Left ventricle myocardium inferior (tissue), 1 donor: ENCODE data around the gene POLR3K. TPM values are rescaled to one million over a fixed set of nuclear protein-coding genes. Genes with fewer than 3 reads are reported as not detected.

Experiments
- DNase-seq: peaks from one replicate; pipeline ENCODE4 v3.0.0-alpha.2; 2020
- H3K27ac ChIP-seq: fragments of 200-600 bp; replicated peaks from 2 replicates; pipeline ENCODE4 v1.8.0; 2021
- H3K27me3 ChIP-seq: fragments of 200-600 bp; 2 replicates; pipeline ENCODE4 v1.8.0; 2021; ENCODE audit warnings: low read depth
- H3K36me3 ChIP-seq: fragments of 200-600 bp; 2 replicates; pipeline ENCODE4 v1.8.0; 2021
- H3K4me1 ChIP-seq: fragments of 200-600 bp; 2 replicates; pipeline ENCODE4 v1.8.0; 2021
- H3K4me3 ChIP-seq: fragments of 200-600 bp; 2 replicates; pipeline ENCODE4 v1.8.0; 2021; ENCODE audit warnings: mild to moderate bottlenecking, moderate library complexity
- H3K9me3 ChIP-seq: fragments of 200-600 bp; replicated peaks from 2 replicates; pipeline ENCODE4 v1.8.0; 2021
- CTCF ChIP-seq: fragments of 200-600 bp; IDR thresholded peaks from 2 replicates; pipeline ENCODE4 v1.8.0; 2021; ENCODE audit warnings: antibody characterized with exemption, mild to moderate bottlenecking, borderline replicate concordance
- intact Hi-C: fragments of 100-400 bp; cut with micrococcal nuclease; formaldehyde crosslinking; loops from one replicate; pipeline ENCODE4 v1.11.0; 2022
- total RNA-seq: library from RNA; stranded (reverse); fragmentation: NEBNext Ultra II Directional; extraction: Animal tissue kit (Norgen Biotek cat#: 25700); gene quantifications from one replicate; pipeline ENCODE4 v1.2.1, GENCODE V29; 2021
- donor health status: DM: no; HTN: yes; CAD: no; lungs with severe emphysema.

Gene POLR3K
- total RNA-seq, 1 donor from 2014 or later = 11.7 TPM

- no peak for TF ChIP-seq CTCF
- intact Hi-C loops = no loop called here
- DNase-seq = no peak
- no peaks in the 10 kb centered on the region for H3K27me3 ChIP-seq
- H3K4me3 ChIP-seq = no peak overlapping the region
- H3K9me3 ChIP-seq = no peaks in the 10 kb centered on the region
- peaks cover 54% of the 10 kb centered on the region for H3K36me3 ChIP-seq
- H3K4me1 ChIP-seq = peaks cover 54% of the 10 kb centered on the region
- no peak overlapping the region for H3K27ac ChIP-seq
Observed at GRCh38 chr16:88613-89012, 35.2 kb upstream of the POLR3K start.

GRCh38 chr16:86483-86952, 33.1 kb upstream of the POLR3K start:
- Histone ChIP-seq H3K27me3 (no peaks in the 10 kb centered on the region), H3K27ac (peak overlapping the region; percentile 75), H3K9me3 (no peaks in the 10 kb centered on the region), H3K36me3 (peaks cover 56% of the 10 kb centered on the region), H3K4me3 (no peak overlapping the region), H3K4me1 (peaks cover 44% of the 10 kb centered on the region)
- TF ChIP-seq CTCF = no peak
- no peak for DNase-seq
- intact Hi-C loops = no loop called here

- peak overlapping the region; percentile 75 for H3K27ac ChIP-seq
- H3K27me3 ChIP-seq = no peaks in the 10 kb centered on the region
- no peak for TF ChIP-seq CTCF
- H3K36me3 ChIP-seq = peaks cover 61% of the 10 kb centered on the region
- peaks cover 41% of the 10 kb centered on the region for H3K4me1 ChIP-seq
- no peak overlapping the region for H3K4me3 ChIP-seq
- no peak for DNase-seq
- intact Hi-C loops = no loop called here
- no peaks in the 10 kb centered on the region for H3K9me3 ChIP-seq
Observed at GRCh38 chr16:85865-86264, 32.5 kb upstream of the POLR3K start.

- Histone ChIP-seq H3K27ac (peak overlapping the region; percentile 75), H3K27me3 (no peaks in the 10 kb centered on the region), H3K36me3 (peaks cover 63% of the 10 kb centered on the region), H3K4me1 (peaks cover 39% of the 10 kb centered on the region), H3K9me3 (no peaks in the 10 kb centered on the region), H3K4me3 (no peak overlapping the region)
- no peak for TF ChIP-seq CTCF
- intact Hi-C loops = no loop called here
- DNase-seq = no peak
Observed at GRCh38 chr16:85407-85782, 32.0 kb upstream of the POLR3K start.

DNA sequence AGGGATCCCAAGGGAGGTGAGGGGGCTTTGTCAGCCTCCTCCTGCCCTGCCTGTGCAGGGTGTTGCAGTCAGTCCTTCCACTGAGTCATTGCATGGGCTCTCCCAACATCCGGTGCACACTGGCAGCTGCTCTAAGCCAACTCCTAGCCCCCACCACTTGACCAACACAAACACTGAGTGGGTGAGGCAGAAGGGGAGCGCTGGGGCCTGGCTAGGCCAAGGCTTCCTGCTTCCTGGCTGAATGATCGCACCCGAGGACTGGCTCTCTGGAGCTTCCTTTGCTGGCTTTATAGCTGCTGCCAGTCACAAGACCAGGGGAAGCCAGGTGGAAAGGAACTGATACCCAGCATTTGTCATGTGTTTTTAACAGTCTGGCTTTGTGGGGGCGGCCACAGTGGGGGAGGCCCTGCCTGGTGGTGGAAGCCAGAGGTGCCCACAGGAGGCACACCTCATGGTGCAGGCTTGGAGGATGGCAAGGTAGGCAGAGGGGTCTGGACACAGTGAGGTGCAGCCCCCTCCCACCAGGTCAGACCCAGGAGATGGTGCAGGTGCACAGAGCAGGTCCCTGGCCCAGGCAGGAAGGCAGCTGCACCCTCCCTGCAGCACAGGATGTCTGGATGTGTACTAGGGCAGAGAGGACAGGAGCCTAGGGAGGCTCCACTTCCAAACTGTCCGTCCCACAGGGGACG, 31.5 kb upstream of the POLR3K start:
- H3K27ac ChIP-seq = peak overlapping the region; percentile 75
- peaks cover 62% of the 10 kb centered on the region for H3K36me3 ChIP-seq
- intact Hi-C loops = no loop called here
- H3K4me1 ChIP-seq = peaks cover 39% of the 10 kb centered on the region
- H3K27me3 ChIP-seq = no peaks in the 10 kb centered on the region
- H3K4me3 ChIP-seq = no peak overlapping the region
- H3K9me3 ChIP-seq = no peaks in the 10 kb centered on the region
- TF ChIP-seq CTCF = no peak
- DNase-seq = peak; percentile 55
